ENCODE results near the gene YDJC.
"Not testable (repeated sequence)": the region's sequence is repeated elsewhere in the genome, so short reads cannot be mapped to it uniquely, and the experiment has no call there.

YDJC gene

GRCh38 chr22:21632931-21633330, 3.1 kb upstream of the YDJC start:
- DNase-seq (ENCODE audit: low read depth in 1 of 2, low spot score in 1 of 2), result no peak

GRCh38 chr22:21632237-21632895, 2.5 kb upstream of the YDJC start, which contains the start of gene CCDC116:
TSS of gene CCDC116 (plus strand) at chr22:21632760. CDS start at chr22:21633182, 422 bp downstream.
- peak; percentile 22 to 48 for DNase-seq (ENCODE audit: low read depth in 1 of 2, low spot score in 1 of 2)

- DNase-seq (ENCODE audit: low read depth in 1 of 2, low spot score in 1 of 2), result no peak
Observed at GRCh38 chr22:21631025-21631424, 1.2 kb upstream of the YDJC start.

- DNase-seq (ENCODE audit: low read depth in 1 of 2, low spot score in 1 of 2), result no peak
Observed at GRCh38 chr22:21628386-21629254, 1.2 kb downstream of the YDJC start.

GRCh38 chr22:21626735-21627469, 2.9 kb downstream of the YDJC start:
- no peak for DNase-seq (ENCODE audit: low read depth in 1 of 2, low spot score in 1 of 2)

- DNase-seq (ENCODE audit: low read depth in 1 of 2, low spot score in 1 of 2), result no peak
Observed at GRCh38 chr22:21626073-21626734, 3.6 kb downstream of the YDJC start.

- no peak for DNase-seq (ENCODE audit: low read depth in 1 of 2, low spot score in 1 of 2)
Observed at GRCh38 chr22:21624880-21625791, 4.7 kb downstream of the YDJC start.

- no peak for DNase-seq (ENCODE audit: low read depth in 1 of 2, low spot score in 1 of 2)
Observed at GRCh38 chr22:21624120-21624879, 5.5 kb downstream of the YDJC start.

GRCh38 chr22:21623648-21623970, 6.2 kb downstream of the YDJC start:
- DNase-seq (ENCODE audit: low read depth in 1 of 2, low spot score in 1 of 2), result no peak

GRCh38 chr22:21622919-21623647, 6.7 kb downstream of the YDJC start:
- DNase-seq (ENCODE audit: low read depth in 1 of 2, low spot score in 1 of 2), result no peak

- DNase-seq (ENCODE audit: low read depth in 1 of 2, low spot score in 1 of 2), result no peak
Observed at GRCh38 chr22:21622011-21622918, 7.6 kb downstream of the YDJC start.

- DNase-seq (ENCODE audit: low read depth in 1 of 2, low spot score in 1 of 2), result no peak
Observed at GRCh38 chr22:21621025-21621424, 8.8 kb downstream of the YDJC start.

- not testable (repeated sequence) for DNase-seq (ENCODE audit: low read depth in 1 of 2, low spot score in 1 of 2)
Observed at GRCh38 chr22:21617337-21617736, 12.5 kb downstream of the YDJC start.

GRCh38 chr22:21615731-21616130, 14.1 kb downstream of the YDJC start:
- no peak for DNase-seq (ENCODE audit: low read depth in 1 of 2, low spot score in 1 of 2)

GRCh38 chr22:21613553-21614233, 16.1 kb downstream of the YDJC start:
- DNase-seq (ENCODE audit: low read depth in 1 of 2, low spot score in 1 of 2), result no peak

- DNase-seq (ENCODE audit: low read depth in 1 of 2, low spot score in 1 of 2), result no peak
Observed at GRCh38 chr22:21612858-21613257, 17.0 kb downstream of the YDJC start.

Data from activated T-helper 1 cell treated with anti-CD3 and anti-CD28 coated beads, Interleukin-2, amount 50 U/mL, for 16 hours (primary cell).